Lower leg skin (tissue), 3 donors: ENCODE measurements around the gene LRTM1.

Experiments used
- CTCF ChIP-seq, 3 donors: fragments of 450-650 bp; IDR thresholded peaks; one replicate each; pipeline ENCODE4 v1.5.1; 2016; ENCODE audit warnings: antibody characterized with exemption in 3 of 3, mild to moderate bottlenecking in 3 of 3, moderate library complexity in 2 of 3
- POLR2A ChIP-seq, 2 donors: fragments of 450-650 bp; IDR thresholded peaks; one replicate each; pipeline ENCODE4 v1.6.1; 2016 to 2017; ENCODE audit warnings: antibody characterized with exemption in 2 of 2, mild to moderate bottlenecking in 1 of 2, moderate library complexity in 1 of 2

GRCh38 chr3:54889731-54890130 lies 38.1 kb downstream of the LRTM1 start:
- no peak for TF ChIP-seq CTCF (IDR thresholded peaks at IDR 0.05)
- no peak for TF ChIP-seq POLR2A (IDR thresholded peaks at IDR 0.05)
